Cardiac fibroblast (primary cell): ENCODE measurements around the gene NXPE2.

Source experiments
- DNase-seq, 2 donors: peaks; one replicate each; pipeline versions ENCODE4 v3.0.0 to v3.0.0-alpha.2; 2010; ENCODE audit warnings: low read depth in 2 of 2
- H3K4me3 ChIP-seq, 2 donors: replicated peaks in 1 of 2; 1 replicate in 1 of 2; 2 replicates in 1 of 2; pipeline ENCODE4 v1.5.1; 2011; ENCODE audit warnings: low read depth in 2 of 2, low read length in 2 of 2, mild to moderate bottlenecking in 2 of 2, moderate library complexity in 1 of 2
- TF ChIP-seq, protein P1 (sequence below): IDR thresholded peaks from one replicate; pipeline ENCODE4 v1.5.1; 2011; ENCODE audit warnings: low read depth, mild to moderate bottlenecking, low read length, inconsistent platforms

The NXPE2 gene

DNA sequence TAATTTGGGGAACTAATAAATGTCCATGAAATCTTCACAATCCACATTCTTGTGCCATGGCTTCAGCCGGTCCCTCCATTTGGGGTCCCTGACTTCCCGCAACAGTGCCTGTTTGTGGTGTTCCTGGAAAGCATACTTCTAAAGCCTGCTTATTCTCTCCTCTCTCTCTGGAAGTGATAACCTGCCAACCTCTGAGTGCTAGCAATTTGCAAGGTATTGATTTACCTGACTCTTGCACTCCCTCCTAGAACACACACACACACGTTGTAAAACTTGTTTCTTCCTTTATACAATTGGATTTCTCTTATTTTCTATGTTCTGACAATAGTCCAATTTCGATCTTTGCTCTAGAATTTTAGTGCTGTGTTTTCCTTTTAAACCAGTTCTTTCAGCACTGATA is 58.5 kb downstream of the NXPE2 start:
- TF ChIP-seq, protein P1, sequence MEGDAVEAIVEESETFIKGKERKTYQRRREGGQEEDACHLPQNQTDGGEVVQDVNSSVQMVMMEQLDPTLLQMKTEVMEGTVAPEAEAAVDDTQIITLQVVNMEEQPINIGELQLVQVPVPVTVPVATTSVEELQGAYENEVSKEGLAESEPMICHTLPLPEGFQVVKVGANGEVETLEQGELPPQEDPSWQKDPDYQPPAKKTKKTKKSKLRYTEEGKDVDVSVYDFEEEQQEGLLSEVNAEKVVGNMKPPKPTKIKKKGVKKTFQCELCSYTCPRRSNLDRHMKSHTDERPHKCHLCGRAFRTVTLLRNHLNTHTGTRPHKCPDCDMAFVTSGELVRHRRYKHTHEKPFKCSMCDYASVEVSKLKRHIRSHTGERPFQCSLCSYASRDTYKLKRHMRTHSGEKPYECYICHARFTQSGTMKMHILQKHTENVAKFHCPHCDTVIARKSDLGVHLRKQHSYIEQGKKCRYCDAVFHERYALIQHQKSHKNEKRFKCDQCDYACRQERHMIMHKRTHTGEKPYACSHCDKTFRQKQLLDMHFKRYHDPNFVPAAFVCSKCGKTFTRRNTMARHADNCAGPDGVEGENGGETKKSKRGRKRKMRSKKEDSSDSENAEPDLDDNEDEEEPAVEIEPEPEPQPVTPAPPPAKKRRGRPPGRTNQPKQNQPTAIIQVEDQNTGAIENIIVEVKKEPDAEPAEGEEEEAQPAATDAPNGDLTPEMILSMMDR = no peak
- no peak for DNase-seq
- no peak overlapping the region for H3K4me3 ChIP-seq

DNA sequence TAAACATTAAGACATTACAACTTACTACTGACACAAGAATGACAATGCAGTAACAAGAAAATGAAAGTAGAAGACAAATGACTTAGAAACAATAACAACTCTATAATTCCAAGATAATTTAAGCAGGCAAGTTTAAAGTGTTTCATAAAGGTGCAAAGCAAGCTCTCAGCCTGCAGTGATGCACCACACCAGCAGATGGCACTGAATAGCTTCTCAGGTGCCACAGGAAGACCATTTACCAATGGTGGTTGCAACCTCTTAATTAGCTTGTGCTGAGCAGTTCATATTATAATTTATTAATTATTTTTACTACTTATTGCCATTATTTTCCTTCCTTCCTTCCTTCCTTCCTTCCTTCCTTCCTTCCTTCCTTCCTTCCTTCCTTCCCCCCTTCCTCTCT is 60.6 kb downstream of the NXPE2 start:
- TF ChIP-seq, protein P1 = peak; percentile 81
- peak; percentile 55 to 59 for DNase-seq
- no peak overlapping the region for H3K4me3 ChIP-seq

- TF ChIP-seq, protein P1 = no peak
- no peak for DNase-seq
- no peak overlapping the region for H3K4me3 ChIP-seq
Measured at GRCh38 chr11:114745150-114745671, 66.9 kb downstream of the NXPE2 start.

DNA sequence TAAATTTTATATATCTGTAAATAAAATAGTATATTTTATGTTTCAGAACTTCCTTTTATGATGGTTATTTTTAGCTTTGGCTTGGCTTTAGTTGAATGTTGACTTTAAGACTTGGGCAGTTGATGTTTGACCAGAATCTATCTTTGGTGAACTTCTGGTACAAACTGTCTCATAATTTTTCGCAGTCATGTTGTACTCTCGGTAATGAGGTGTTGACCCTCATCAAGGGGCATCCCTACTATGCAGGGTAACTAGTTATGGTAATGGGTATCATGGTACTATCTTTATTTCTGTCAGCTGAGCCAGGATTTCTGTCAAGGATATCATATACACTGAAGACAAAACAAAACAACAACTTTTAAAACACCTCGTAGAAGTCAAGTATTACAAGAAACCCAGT is 67.7 kb downstream of the NXPE2 start:
- TF ChIP-seq, protein P1 = no peak
- no peak overlapping the region for H3K4me3 ChIP-seq
- DNase-seq = no peak
